GM19240 (cell line): Measurements from ENCODE around the gene SWT1.
A peak's percentile ranks its signal among the peaks of the same experiment; 100 is the strongest.

Experiments used
- DNase-seq: peaks from one replicate; pipeline ENCODE4 v3.0.0; 2011; ENCODE audit warnings: low spot score; ENCODE audit not compliant: insufficient read length

Gene SWT1, protein sequence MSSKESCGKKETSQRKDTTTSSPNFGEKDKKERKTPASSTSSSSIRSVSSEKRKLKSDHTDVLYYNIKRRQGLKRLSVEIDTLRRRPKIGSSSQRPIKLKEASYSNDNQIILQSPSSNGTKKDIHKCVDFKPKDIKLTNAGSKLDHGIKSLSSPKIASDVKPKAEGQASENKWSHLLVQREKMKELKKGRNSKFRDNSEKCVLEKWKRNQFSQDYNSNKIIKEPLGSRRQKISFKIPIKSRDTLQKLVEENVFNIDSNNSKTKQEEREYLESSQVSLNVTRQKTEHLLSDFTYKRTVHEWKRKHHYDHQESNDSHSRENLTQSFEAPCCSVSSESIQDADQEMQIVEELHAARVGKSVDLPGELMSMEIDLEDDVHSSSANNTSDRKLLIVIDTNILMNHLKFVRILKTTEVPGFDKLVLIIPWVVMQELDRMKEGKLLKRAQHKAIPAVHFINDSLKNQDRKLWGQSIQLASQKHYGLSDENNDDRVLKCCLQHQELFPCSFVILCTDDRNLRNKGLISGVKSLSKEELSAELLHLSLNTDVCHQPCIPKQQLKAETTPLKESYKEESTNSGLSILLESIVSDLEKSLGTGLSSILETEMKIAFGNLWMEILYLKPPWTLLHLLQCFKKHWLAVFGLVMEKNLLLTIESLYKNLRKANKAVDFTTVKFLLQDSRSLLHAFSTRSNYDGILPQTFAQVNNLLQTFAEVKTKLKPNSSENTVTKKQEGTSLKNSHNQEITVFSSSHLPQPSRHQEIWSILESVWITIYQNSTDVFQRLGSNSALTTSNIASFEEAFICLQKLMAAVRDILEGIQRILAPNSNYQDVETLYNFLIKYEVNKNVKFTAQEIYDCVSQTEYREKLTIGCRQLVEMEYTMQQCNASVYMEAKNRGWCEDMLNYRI

GRCh38 chr1:185156854-185157598 lies at the start of gene SWT1, which contains the start of gene TRMT1L:
Gene SWT1 (plus strand): TSS chr1:185157167. CDS start chr1:185160842, 3,675 bp downstream.
Gene TRMT1L (minus strand): TSS chr1:185156953. CDS start chr1:185156712, 241 bp downstream.
- DNase-seq: peak; percentile 33

DNA sequence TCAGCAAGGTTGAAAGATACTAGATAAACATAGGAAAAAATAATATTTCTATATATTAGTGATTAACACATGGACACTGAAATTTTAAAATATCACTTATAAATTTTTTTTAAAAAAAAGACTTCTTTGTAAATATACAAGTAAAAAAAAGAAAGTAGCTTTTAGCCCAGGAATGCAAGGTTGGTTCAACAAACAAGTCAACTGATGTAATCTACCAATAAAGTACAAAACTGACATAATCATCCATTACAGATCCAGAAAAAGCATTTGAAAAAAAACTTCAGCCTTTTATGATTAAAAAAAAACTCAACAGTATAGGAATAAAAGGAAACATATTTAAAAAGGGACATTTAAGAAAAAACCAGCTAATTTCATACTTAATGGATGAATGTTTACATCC lies 48.6 kb upstream of the SWT1 start:
- no peak for DNase-seq

- no peak for DNase-seq
Observed at GRCh38 chr1:185110145-185110544, 46.8 kb upstream of the SWT1 start.

DNA sequence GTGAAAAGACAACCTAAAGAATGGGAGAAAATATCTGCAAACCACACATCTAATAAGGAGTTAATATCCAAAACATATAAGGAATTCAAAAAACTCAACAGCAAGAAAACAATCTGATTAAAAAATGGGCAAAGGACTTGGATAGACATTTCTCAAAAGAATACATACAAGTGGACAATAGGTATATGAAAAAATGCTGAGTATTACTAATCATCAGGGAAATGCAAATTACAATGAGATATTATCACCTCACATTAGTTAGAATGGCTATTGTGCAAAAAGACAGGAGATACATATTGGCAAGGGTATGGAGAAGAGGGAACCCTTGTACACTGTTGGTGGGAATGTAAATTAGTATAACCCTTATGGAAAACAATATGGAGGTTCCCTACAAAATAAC lies 45.1 kb upstream of the SWT1 start:
- DNase-seq: no peak

- DNase-seq: no peak
Observed at GRCh38 chr1:185112356-185112755, 44.6 kb upstream of the SWT1 start.

- no peak for DNase-seq
Observed at GRCh38 chr1:185129708-185130107, 27.3 kb upstream of the SWT1 start.

DNA sequence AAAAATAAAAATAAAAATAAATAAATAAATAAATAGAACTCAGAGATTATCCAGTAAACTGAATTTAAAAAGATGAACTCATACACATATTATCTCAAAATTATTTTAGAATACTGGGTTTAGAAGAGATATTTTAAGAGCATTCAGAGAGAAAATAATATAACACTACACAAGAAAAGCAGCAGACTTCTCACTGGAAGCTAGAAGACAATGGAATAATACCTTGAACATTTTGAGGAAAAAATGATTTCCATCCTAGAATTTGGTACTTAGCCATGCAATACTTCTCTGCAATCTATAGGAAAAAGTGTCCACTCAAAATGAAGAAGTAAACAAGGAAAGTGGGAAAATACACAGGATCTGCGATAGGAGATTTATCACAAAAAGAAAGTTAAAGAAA lies 24.4 kb upstream of the SWT1 start:
- no peak for DNase-seq

DNA sequence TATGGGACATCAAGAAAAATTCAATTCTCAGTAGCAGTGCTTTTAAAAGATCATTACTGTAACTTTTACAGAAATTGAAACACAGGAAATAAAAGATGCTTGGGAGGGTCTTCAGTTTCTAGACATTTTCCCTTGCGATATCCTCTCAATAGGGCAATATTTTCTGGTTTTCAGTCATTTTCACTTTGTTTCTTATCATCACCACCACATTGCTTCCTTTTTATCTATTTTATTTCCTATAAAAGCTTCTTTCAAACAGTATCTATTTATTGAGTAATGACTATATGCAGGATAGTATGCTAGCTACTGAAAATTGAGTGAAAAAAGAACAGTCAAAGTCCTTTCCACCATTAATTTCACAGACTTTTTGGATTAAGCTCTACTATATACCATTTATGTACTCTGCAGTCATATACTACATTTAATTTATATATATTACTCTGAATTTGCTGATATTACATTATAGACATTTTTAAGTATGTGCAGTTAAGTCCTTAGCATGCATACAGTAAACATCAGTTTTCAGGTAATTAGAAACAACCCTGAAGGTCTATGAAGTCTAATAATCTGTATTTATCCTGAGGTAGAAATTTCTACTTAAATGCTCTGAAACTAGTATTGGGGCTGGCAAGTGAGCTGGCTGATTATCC lies 18.9 kb upstream of the SWT1 start:
- no peak for DNase-seq

- no peak for DNase-seq
Observed at GRCh38 chr1:185139246-185139645, 17.7 kb upstream of the SWT1 start.

- DNase-seq: no peak
Observed at GRCh38 chr1:185144233-185144632, 12.7 kb upstream of the SWT1 start.

DNA sequence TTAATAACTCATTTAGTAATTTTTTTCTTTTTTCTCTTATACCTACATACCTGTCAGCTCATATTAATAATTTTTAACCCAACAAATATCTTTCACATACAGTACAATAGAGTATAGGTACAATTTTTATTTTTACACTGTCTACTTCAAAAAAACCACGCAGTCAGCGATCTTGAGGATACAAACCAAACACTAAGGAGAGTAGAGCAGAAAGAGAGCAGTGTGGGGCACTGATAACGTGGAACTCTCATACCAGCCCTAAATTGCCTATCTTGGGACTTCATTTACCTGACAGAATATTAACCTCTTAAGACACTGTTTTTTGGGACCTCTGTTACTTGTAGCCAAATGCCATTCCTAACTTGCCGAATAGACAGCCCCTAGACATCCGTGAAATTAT lies 5.8 kb upstream of the SWT1 start:
- no peak for DNase-seq

- no peak for DNase-seq
Observed at GRCh38 chr1:185152187-185152767, 4.7 kb upstream of the SWT1 start.

GRCh38 chr1:185154912-185155513 lies 2.0 kb upstream of the SWT1 start:
- no peak for DNase-seq

DNA sequence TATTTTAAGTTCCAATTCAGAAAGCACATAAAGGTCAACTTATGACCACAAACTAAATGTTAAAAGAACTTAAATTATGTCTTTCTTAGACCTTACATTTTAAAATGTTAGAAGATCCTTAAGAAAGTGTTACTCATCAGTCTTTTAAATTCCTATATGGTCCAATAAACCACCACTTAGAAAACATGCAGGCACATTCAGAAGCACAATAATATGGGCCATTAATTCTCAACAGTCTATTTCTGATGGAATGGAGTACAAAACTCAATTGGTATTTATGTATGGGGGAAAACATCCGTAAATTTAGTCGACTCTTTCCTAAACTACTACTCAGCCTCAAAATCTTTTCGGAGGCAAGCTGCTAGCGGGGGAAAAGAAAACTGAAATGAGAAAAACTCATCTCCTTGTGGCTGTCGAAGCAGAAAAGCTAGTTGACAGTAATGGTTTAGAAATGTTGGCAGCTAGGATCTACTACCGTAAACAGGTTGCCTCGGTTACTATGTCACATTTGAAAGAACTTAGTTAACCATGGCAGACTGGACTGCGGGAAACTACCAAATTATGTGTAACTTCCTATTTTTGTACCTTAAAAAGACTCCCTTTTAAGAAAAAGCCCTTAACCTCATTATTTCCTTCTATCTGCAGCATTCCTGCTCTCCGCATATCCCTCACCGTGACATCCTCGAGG lies 1.2 kb upstream of the SWT1 start:
- DNase-seq: no peak

DNA sequence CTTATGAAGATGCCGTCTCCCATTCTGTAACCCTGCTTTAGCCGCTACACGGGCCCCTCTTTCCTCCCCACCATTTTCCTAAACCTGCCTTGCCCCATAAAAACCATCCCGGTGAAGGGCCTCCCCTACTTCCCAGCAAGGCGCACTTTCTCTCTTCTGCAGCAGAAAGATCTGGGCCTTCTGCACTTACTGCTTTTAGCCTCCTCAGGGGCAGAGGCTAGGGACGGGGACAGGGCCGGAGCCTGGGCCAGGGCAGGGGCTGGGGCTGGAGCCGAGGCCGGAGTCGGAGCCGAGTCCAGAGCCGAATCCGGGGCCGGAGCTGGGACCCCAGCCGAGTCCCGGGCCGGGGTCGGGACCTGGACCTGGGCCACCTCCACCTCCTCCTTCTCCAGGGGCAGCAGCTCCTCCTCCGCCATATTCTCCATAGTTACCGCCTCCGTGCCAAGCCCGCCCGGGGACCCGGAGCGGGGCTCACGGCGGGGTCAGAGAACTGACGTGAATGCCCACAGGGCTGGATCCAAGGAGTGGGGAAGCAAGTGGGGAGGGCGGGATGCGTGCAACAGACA lies 596 bp upstream of the SWT1 start:
- DNase-seq: no peak

DNA sequence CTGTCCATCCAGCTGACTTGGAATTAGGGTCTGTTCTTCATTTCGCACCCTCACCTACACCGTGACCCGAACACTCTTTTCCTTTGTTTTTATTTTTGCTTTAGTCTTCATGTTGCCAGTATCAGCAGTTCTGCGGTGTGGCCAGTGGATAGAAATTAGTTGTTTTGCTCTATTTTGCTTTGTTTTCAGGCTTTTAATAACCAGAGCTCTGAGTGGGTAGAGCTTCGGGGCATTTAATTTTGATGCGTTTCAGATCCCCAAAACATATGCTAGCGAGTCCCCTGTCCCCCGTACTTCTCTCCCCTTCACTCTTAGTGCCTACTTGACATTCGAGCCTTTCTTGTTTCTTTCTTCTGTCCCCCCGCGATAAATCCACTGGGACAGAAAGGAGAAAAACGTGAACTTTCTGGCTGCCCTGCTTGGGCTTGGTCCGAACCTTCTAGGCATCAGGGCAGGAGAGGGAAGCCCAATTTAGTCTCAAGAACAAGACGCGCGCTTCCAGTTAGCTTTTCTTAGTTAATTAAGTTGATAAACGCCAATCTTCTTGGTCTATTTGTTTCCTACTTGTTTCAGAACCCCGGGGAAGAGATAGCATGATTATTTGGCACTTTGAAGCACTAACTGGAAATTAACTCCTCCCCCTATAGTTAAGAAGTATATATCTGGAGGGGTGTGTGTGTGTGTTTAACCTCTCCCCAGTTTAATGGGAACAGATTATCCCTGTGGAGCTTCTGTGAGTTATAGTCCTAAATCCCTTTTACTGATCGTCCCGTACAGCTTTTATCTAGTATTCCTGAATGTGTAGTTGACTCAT lies 839 bp downstream of the SWT1 start:
- no peak for DNase-seq

GRCh38 chr1:185158800-185159199 lies 1.8 kb downstream of the SWT1 start:
- DNase-seq: no peak

DNA sequence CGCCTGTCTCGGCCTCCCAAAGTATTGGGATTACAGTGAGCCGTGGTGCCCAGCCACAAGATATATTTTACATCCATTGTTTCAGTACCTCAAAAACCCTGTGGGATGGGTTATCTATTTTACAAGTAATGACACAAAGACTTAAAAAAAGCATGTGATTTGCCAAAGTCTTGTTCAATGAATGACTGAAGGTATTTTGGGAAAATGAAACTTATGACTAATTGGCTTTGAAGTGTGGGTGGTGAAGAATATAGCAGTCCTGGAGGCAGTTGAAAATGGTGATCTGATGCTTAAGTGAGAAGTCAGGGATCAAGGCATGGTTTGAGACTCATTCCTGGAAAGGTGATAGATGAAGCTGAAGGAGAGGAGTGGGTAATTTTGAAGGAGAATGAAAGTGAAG lies 3.0 kb downstream of the SWT1 start:
- DNase-seq: no peak

DNA sequence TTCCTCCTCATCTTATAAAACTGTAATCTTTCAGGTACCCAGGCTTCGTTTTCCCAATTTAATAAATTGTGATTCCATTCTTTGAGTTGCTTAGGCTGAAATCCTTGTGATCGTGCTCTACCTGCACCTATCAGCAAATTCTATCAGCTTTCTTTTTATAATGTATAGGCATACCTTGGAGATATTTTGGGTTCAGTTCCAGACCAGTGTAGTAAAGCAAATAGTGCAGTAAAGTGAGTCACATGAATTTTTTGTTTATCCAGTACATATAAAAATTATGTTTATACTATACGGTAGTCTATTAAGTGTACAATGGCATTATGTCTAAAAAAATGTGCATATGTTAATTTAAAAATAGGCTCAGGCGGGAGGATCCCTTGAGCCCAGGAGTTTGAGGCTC lies 5.5 kb downstream of the SWT1 start:
- DNase-seq: no peak
